HepG2 (cell line): Measurements from ENCODE around the gene LZTS2. TPM values are rescaled to one million over a fixed set of nuclear protein-coding genes. Genes with fewer than 3 reads are reported as not detected.

Experiments used
- FOXC1 ChIP-seq: sonication (generic); formaldehyde crosslinking; IDR thresholded peaks from 2 replicates; pipeline ENCODE4 v1.8.0; 2022; ENCODE audit warnings: mild to moderate bottlenecking, missing genetic modification reagents, borderline replicate concordance
- GTF2F1 ChIP-seq: fragments of 150-350 bp; IDR thresholded peaks from 2 replicates; pipeline ENCODE4 v1.6.1; 2014; ENCODE audit warnings: low read length
- JUN ChIP-seq: sonication (generic); formaldehyde crosslinking; IDR thresholded peaks from 2 replicates; pipeline ENCODE4 v1.4.0; 2020; ENCODE audit warnings: mild to moderate bottlenecking, missing genetic modification reagents
- KAT8 ChIP-seq: IDR thresholded peaks from 2 replicates; pipeline ENCODE4 v1.6.1; 2016; ENCODE audit warnings: missing genetic modification reagents, missing compliant biosample characterization
- NFE2L2 ChIP-seq: fragments of 150-350 bp; IDR thresholded peaks from 2 replicates; pipeline ENCODE4 v1.6.1; 2014; ENCODE audit warnings: low read length
- NFYC ChIP-seq: IDR thresholded peaks from 2 replicates; pipeline ENCODE4 v1.6.1; 2016; ENCODE audit warnings: missing genetic modification reagents, missing compliant biosample characterization
- SOX6 ChIP-seq, 2 experiments: fragments of 450-650 bp in 1 of 2; sonication (generic) in 1 of 2; formaldehyde crosslinking in 1 of 2; IDR thresholded peaks; 2 replicates each; pipeline versions ENCODE4 v1.4.0 to v1.6.1; 2017 to 2020; ENCODE audit warnings: antibody characterized with exemption in 1 of 2, mild to moderate bottlenecking in 1 of 2, missing genetic modification reagents in 1 of 2
- TBX2 ChIP-seq: sonication (generic); formaldehyde crosslinking; IDR thresholded peaks from 2 replicates; pipeline ENCODE4 v1.5.0; 2020; ENCODE audit warnings: missing genetic modification reagents, mild to moderate bottlenecking, borderline replicate concordance
- TCF12 ChIP-seq, 2 experiments: fragments of 450-650 bp in 1 of 2; sonication (generic) in 1 of 2; formaldehyde crosslinking in 1 of 2; IDR thresholded peaks; 2 replicates each; pipeline versions ENCODE4 v1.6.1 to v1.8.0; 2017 to 2022; ENCODE audit warnings: antibody characterized with exemption in 1 of 2, mild to moderate bottlenecking in 1 of 2, missing genetic modification reagents in 1 of 2, moderate library complexity in 1 of 2
- TFE3 ChIP-seq: IDR thresholded peaks from 2 replicates; pipeline ENCODE4 v1.6.1; 2016
- ZEB1 ChIP-seq: IDR thresholded peaks from 2 replicates; pipeline ENCODE4 v1.6.1; 2012; ENCODE audit warnings: mild to moderate bottlenecking, low read depth, inconsistent platforms; ENCODE audit not compliant: insufficient replicate concordance
- ZFP90 ChIP-seq: sonication (generic); formaldehyde crosslinking; IDR thresholded peaks from 2 replicates; pipeline ENCODE4 v1.8.0; 2022; ENCODE audit warnings: missing genetic modification reagents, mild to moderate bottlenecking, inconsistent platforms, borderline replicate concordance
- ZNF230 ChIP-seq: sonication (generic); formaldehyde crosslinking; IDR thresholded peaks from 2 replicates; pipeline ENCODE4 v1.4.0; 2020; ENCODE audit warnings: mild to moderate bottlenecking, missing genetic modification reagents
- ZNF331 ChIP-seq: sonication (generic); formaldehyde crosslinking; IDR thresholded peaks from 2 replicates; pipeline ENCODE4 v1.4.0; 2020; ENCODE audit warnings: missing genetic modification reagents
- polyA plus RNA-seq, 8 experiments: library from polyadenylated mRNA; depleted of rRNA in 3 of 8; stranded (reverse) in 7 of 8; unstranded in 1 of 8; fragments of >200 nt; fragmentation: Illumina TruSeq in 4 of 8; extraction: Trizol in 4 of 8; gene quantifications; 2 replicates each; pipeline versions ENCODE4 v1.2.1 to v1.2.3, GENCODE V29; 2011 to 2016; ENCODE audit warnings: low read depth in 4 of 8, missing spikeins in 1 of 8, mixed read lengths in 1 of 8; ENCODE audit not compliant: insufficient read depth in 1 of 8
- total RNA-seq, 5 experiments: library from RNA; depleted of rRNA; stranded (reverse); fragments of >200 nt; fragmentation: Illumina TruSeq; extraction: Trizol; gene quantifications; 2 replicates each; pipeline ENCODE4 v1.2.3, GENCODE V29; 2016; ENCODE audit warnings: low read depth in 1 of 5
- TF ChIP-seq, protein P1 (sequence below): sonication (generic); formaldehyde crosslinking; IDR thresholded peaks from 2 replicates; pipeline ENCODE4 v1.4.0; 2020; ENCODE audit warnings: mild to moderate bottlenecking, missing genetic modification reagents
- TF ChIP-seq, protein P2 (sequence below): sonication (generic); formaldehyde crosslinking; IDR thresholded peaks from 2 replicates; pipeline ENCODE4 v1.9.0; 2021; ENCODE audit warnings: missing genetic modification reagents, borderline replicate concordance
- TF ChIP-seq, protein P3 (sequence below): sonication (generic); formaldehyde crosslinking; IDR thresholded peaks from 2 replicates; pipeline ENCODE4 v1.4.0; 2020; ENCODE audit warnings: mild to moderate bottlenecking, missing genetic modification reagents

LZTS2 gene
- total and polyA plus RNA-seq, 2 of the 13 experiments (the other 11 are each of a cell fraction or from before 2014, with no cell fraction given): 43.6 to 65.6 TPM

DNA sequence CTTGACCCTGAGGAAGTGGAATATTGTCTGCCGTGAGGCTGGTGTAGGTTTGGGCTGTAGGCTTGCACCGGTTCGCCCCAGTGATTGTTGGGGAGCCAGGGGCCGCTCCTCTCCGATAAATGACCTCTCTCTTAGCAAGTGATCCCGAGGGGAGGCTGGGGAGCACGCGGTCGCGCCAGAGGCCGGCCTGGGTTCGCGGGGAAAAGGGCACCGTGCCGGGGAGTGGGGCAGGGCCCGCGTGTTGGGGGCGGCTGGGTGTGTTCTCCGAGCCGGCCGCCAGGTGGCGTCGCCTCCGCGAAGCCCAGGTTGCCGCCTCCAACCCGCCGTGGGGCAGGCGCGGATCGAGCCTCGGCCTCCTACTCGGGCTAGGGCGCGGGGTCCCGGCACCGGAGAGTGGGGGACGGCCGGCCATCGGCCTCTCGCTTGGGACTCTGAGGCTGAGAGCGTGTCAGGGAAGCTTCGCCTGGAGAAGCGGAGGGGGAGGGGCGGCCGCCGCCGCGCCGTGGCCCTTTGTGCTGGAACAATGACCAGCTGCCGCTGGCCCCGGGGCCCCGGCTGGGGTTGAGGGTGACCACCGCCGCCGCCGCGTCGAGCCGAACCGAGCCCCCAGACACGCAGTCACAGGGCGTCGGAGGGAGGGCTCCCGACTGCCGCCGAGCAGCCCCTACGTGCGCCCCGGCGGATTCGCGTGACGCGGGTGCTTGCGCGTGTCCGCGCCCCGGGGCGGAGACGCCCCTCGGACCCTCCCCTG is 442 bp upstream of the LZTS2 start (continued):
- TF ChIP-seq ZNF331: 0 out of 2 replicates have a peak, but pooled peaks have one; percentile 38
- no peak for TF ChIP-seq NFYC (CRISPR knock-in tag)
- peak; percentile 54; the same call in 1 of the 2 replicates for TF ChIP-seq KAT8 (CRISPR knock-in tag)
- TF ChIP-seq ZNF230 (CRISPR knock-in tag): peak; percentile 61; the same call in 1 of the 2 replicates
- TF ChIP-seq, protein P1, sequence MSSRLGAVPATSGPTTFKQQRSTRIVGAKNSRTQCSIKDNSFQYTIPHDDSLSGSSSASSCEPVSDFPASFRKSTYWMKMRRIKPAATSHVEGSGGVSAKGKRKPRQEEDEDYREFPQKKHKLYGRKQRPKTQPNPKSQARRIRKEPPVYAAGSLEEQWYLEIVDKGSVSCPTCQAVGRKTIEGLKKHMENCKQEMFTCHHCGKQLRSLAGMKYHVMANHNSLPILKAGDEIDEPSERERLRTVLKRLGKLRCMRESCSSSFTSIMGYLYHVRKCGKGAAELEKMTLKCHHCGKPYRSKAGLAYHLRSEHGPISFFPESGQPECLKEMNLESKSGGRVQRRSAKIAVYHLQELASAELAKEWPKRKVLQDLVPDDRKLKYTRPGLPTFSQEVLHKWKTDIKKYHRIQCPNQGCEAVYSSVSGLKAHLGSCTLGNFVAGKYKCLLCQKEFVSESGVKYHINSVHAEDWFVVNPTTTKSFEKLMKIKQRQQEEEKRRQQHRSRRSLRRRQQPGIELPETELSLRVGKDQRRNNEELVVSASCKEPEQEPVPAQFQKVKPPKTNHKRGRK (CRISPR knock-in tag): no peak
- TF ChIP-seq GTF2F1: no peak
- no peak for TF ChIP-seq NFE2L2
- no peak for TF ChIP-seq ZEB1
- peak; percentile 23; the same call in 1 of the 2 replicates for TF ChIP-seq TBX2
- no peak for TF ChIP-seq JUN (CRISPR knock-in tag)
- no peak for TF ChIP-seq TFE3 (CRISPR knock-in tag)
- TF ChIP-seq, protein P2, sequence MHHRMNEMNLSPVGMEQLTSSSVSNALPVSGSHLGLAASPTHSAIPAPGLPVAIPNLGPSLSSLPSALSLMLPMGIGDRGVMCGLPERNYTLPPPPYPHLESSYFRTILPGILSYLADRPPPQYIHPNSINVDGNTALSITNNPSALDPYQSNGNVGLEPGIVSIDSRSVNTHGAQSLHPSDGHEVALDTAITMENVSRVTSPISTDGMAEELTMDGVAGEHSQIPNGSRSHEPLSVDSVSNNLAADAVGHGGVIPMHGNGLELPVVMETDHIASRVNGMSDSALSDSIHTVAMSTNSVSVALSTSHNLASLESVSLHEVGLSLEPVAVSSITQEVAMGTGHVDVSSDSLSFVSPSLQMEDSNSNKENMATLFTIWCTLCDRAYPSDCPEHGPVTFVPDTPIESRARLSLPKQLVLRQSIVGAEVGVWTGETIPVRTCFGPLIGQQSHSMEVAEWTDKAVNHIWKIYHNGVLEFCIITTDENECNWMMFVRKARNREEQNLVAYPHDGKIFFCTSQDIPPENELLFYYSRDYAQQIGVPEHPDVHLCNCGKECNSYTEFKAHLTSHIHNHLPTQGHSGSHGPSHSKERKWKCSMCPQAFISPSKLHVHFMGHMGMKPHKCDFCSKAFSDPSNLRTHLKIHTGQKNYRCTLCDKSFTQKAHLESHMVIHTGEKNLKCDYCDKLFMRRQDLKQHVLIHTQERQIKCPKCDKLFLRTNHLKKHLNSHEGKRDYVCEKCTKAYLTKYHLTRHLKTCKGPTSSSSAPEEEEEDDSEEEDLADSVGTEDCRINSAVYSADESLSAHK (CRISPR knock-in tag): no peak
- no peak for TF ChIP-seq TCF12 (IDR thresholded peaks at IDR 0.05)
- TF ChIP-seq TCF12 (CRISPR knock-in tag; IDR thresholded peaks at IDR 0.05): peak; percentile 58; the same call in 1 of the 2 replicates
- TF ChIP-seq ZFP90 (CRISPR knock-in tag): no peak; the same call in 1 of the 2 replicates
- TF ChIP-seq, protein P3, sequence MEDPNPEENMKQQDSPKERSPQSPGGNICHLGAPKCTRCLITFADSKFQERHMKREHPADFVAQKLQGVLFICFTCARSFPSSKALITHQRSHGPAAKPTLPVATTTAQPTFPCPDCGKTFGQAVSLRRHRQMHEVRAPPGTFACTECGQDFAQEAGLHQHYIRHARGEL (CRISPR knock-in tag): peak; percentile 57; the same call in 1 of the 2 replicates
- TF ChIP-seq SOX6 (IDR thresholded peaks at IDR 0.05): no peak
- peak; percentile 79 for TF ChIP-seq SOX6 (CRISPR knock-in tag; IDR thresholded peaks at IDR 0.05)
- TF ChIP-seq FOXC1 (CRISPR knock-in tag): peak; percentile 45; the same call in 1 of the 2 replicates
